Panc1 (cell line): ENCODE measurements around the gene POLN. TPM values are rescaled to one million over a fixed set of nuclear protein-coding genes. Genes with fewer than 3 reads are reported as not detected.
"Not testable (repeated sequence)": the region's sequence is repeated elsewhere in the genome, so short reads cannot be mapped to it uniquely, and the experiment has no call there.

Experiments
- ATAC-seq: fragments of 200-7000 bp; cut with Tn5 transposase; 2 replicates; pipeline ENCODE4 v1.9.1; 2020; ENCODE audit warnings: mild to moderate bottlenecking, moderate library complexity
- BruUV-seq: library from RNA; stranded (reverse); fragments of 400-500 nt; replicated peaks from 2 replicates; lab custom pipeline; 2021; lab: Mats Ljungman, UMichigan
- CTCF ChIA-PET: fragments of 300-600 bp; sonication (Branson Sonifier 250); formaldehyde crosslinking; loops from one replicate; lab custom pipeline; 2022; ENCODE audit warnings: antibody characterized with exemption; lab: Charles Lee
- POLR2A ChIA-PET: fragments of 300-600 bp; sonication (Branson Sonifier 250); formaldehyde crosslinking; loops from one replicate; lab custom pipeline; 2022; ENCODE audit warnings: antibody characterized with exemption; lab: Charles Lee
- DNase-seq: peaks from one replicate; pipeline ENCODE4 v3.0.0-alpha.2; 2010; ENCODE audit warnings: low read depth, low spot score
- H3K27ac ChIP-seq: 2 replicates; pipeline ENCODE4 v1.5.1; 2011; ENCODE audit warnings: mild to moderate bottlenecking, low read length, inconsistent platforms
- H3K27me3 ChIP-seq: fragments of 200-500 bp; sonication (Bioruptor generic); 2 replicates; pipeline ENCODE4 v1.6.0; 2014; ENCODE audit warnings: low read length, inconsistent platforms; ENCODE audit not compliant: control insufficient read depth, insufficient read depth
- H3K36me3 ChIP-seq: fragments of 200-500 bp; sonication (Bioruptor generic); 2 replicates; pipeline ENCODE4 v1.5.1; 2014; ENCODE audit warnings: inconsistent platforms, mild to moderate bottlenecking, low read length, moderate library complexity; ENCODE audit not compliant: control insufficient read depth, insufficient read depth
- H3K4me1 ChIP-seq: 2 replicates; pipeline ENCODE4 v1.5.1; 2011; ENCODE audit warnings: inconsistent platforms, mild to moderate bottlenecking, low read length, moderate library complexity; ENCODE audit not compliant: control insufficient read depth, insufficient read depth
- H3K4me3 ChIP-seq, 2 experiments: 2 replicates each; pipeline ENCODE4 v1.5.1; 2011 to 2012; ENCODE audit warnings: low read depth in 2 of 2, low read length in 2 of 2, mild to moderate bottlenecking in 2 of 2, inconsistent platforms in 1 of 2, moderate library complexity in 1 of 2
- H3K9me3 ChIP-seq: fragments of 200-500 bp; sonication (Bioruptor generic); 2 replicates; pipeline ENCODE4 v1.5.1; 2014; ENCODE audit warnings: low read depth, mild to moderate bottlenecking, inconsistent platforms, low read length, moderate library complexity; ENCODE audit not compliant: control insufficient read depth, insufficient read depth
- POLR2AphosphoS5 ChIP-seq: IDR thresholded peaks from 2 replicates; pipeline ENCODE4 v1.6.1; 2012; ENCODE audit warnings: mild to moderate bottlenecking, low read depth, low read length, moderate library complexity
- SIN3A ChIP-seq: IDR thresholded peaks from 2 replicates; pipeline ENCODE4 v1.6.1; 2012; ENCODE audit warnings: low read depth, mild to moderate bottlenecking, low read length, moderate library complexity, borderline replicate concordance; ENCODE audit not compliant: insufficient read depth
- TCF7L2 ChIP-seq: IDR thresholded peaks from 2 replicates; pipeline ENCODE4 v1.6.1; 2011; ENCODE audit warnings: mild to moderate bottlenecking, low read depth, low read length, inconsistent platforms
- in situ Hi-C: cut with HindIII; loops from 2 replicates; pipeline ENCODE4 v1.10.0; 2016; ENCODE audit warnings: low sequenced_read_pairs, low pct_unique_long_range_greater_than_20kb
- intact Hi-C: fragments of 100-400 bp; cut with micrococcal nuclease; formaldehyde crosslinking; loops from one replicate; pipeline ENCODE4 v1.10.0; 2022; ENCODE audit not compliant: unreplicated experiment
- total RNA-seq: library from RNA; stranded (reverse); gene quantifications from one replicate; pipeline ENCODE4 v1.2.1, GENCODE V29; 2021; ENCODE audit not compliant: unreplicated experiment
- TF ChIP-seq, protein P1 (sequence below), 2 experiments: IDR thresholded peaks; 2 replicates each; pipeline ENCODE4 v1.6.1; 2011 to 2012; ENCODE audit warnings: low read depth in 2 of 2, control low read depth in 1 of 2, low read length in 1 of 2, mild to moderate bottlenecking in 1 of 2, moderate library complexity in 1 of 2; ENCODE audit not compliant: insufficient read depth in 1 of 2
- TF ChIP-seq, protein P2 (sequence below): fragments of 450-650 bp; IDR thresholded peaks from 2 replicates; pipeline ENCODE4 v1.5.1; 2017; ENCODE audit warnings: mild to moderate bottlenecking

POLN gene
- total RNA-seq, 1 experiment from 2014 or later: 4.3 TPM

DNA sequence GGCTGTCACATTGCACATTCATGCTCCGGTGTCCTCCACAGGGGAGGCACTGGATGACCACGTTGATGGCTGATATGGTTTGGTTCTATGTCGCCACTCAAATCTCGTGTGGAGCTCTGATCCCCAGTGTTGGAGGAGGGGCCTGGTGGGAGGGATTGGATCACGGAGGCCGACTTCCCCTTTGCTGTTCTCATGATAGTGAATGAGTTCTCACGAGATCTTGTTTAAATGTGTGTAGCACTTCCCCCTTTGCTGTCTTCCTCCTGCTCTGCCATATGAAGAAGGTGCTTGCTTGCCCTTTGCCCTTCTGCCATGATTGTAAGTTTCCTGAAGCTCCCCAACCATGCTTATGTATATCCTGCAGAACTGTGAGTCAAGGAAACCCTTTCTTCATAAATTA, 205.1 kb downstream of the POLN start:
- H3K36me3 ChIP-seq: no peaks in the 10 kb centered on the region
- H3K27ac ChIP-seq: no peak overlapping the region
- no peaks in the 10 kb centered on the region for H3K9me3 ChIP-seq
- DNase-seq (no peak), ATAC-seq (no peak)
- H3K4me1 ChIP-seq: no peaks in the 10 kb centered on the region
- ChIA-PET POLR2A (no interaction called here), CTCF (no interaction called here)
- intact Hi-C loops: no loop called here
- TF ChIP-seq TCF7L2 (no peak), SIN3A (no peak), POLR2AphosphoS5 (no peak)
- TF ChIP-seq, protein P1, sequence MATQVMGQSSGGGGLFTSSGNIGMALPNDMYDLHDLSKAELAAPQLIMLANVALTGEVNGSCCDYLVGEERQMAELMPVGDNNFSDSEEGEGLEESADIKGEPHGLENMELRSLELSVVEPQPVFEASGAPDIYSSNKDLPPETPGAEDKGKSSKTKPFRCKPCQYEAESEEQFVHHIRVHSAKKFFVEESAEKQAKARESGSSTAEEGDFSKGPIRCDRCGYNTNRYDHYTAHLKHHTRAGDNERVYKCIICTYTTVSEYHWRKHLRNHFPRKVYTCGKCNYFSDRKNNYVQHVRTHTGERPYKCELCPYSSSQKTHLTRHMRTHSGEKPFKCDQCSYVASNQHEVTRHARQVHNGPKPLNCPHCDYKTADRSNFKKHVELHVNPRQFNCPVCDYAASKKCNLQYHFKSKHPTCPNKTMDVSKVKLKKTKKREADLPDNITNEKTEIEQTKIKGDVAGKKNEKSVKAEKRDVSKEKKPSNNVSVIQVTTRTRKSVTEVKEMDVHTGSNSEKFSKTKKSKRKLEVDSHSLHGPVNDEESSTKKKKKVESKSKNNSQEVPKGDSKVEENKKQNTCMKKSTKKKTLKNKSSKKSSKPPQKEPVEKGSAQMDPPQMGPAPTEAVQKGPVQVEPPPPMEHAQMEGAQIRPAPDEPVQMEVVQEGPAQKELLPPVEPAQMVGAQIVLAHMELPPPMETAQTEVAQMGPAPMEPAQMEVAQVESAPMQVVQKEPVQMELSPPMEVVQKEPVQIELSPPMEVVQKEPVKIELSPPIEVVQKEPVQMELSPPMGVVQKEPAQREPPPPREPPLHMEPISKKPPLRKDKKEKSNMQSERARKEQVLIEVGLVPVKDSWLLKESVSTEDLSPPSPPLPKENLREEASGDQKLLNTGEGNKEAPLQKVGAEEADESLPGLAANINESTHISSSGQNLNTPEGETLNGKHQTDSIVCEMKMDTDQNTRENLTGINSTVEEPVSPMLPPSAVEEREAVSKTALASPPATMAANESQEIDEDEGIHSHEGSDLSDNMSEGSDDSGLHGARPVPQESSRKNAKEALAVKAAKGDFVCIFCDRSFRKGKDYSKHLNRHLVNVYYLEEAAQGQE (IDR thresholded peaks at IDR 0.05; ENCODE audit: insufficient read depth in 1 of 2, low read depth in 2 of 2, low read length in 1 of 2): no peak
- TF ChIP-seq, protein P2, sequence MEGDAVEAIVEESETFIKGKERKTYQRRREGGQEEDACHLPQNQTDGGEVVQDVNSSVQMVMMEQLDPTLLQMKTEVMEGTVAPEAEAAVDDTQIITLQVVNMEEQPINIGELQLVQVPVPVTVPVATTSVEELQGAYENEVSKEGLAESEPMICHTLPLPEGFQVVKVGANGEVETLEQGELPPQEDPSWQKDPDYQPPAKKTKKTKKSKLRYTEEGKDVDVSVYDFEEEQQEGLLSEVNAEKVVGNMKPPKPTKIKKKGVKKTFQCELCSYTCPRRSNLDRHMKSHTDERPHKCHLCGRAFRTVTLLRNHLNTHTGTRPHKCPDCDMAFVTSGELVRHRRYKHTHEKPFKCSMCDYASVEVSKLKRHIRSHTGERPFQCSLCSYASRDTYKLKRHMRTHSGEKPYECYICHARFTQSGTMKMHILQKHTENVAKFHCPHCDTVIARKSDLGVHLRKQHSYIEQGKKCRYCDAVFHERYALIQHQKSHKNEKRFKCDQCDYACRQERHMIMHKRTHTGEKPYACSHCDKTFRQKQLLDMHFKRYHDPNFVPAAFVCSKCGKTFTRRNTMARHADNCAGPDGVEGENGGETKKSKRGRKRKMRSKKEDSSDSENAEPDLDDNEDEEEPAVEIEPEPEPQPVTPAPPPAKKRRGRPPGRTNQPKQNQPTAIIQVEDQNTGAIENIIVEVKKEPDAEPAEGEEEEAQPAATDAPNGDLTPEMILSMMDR: no peak
- BruUV-seq: no TSS peak
- in situ Hi-C loops: no loop called here
- H3K27me3 ChIP-seq: no peaks in the 10 kb centered on the region
- no peak overlapping the region for H3K4me3 ChIP-seq

DNA sequence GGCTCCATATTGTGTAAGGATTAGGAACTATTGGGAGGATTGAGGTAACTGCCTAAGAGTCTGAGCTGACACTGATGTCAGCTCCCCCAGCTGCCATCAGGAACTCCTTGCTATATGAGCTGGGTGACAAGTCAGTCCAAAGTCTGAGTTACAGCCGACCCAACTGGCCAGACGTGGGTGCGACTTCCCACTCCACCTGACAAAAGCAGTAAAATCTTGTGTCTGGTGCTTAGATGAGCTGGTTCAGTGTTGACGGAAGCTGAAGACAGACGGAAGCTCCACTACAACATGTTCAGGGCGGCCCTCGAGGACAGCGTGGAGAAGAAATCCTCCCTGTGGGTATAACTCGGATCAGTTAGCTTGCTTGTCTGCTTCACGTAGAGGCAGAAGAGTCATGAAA, 205.6 kb downstream of the POLN start:
- CTCF ChIA-PET: no interaction called here
- Histone ChIP-seq H3K27me3 (no peaks in the 10 kb centered on the region), H3K4me3 (no peak overlapping the region), H3K27ac (no peak overlapping the region), H3K36me3 (no peaks in the 10 kb centered on the region), H3K4me1 (no peaks in the 10 kb centered on the region), H3K9me3 (no peaks in the 10 kb centered on the region)
- ATAC-seq: no peak
- in situ Hi-C loops (no loop called here), intact Hi-C loops (no loop called here)
- BruUV-seq: no TSS peak
- POLR2A ChIA-PET: no interaction called here
- DNase-seq: no peak
- TF ChIP-seq POLR2AphosphoS5 (no peak), SIN3A (no peak), TCF7L2 (no peak)
- TF ChIP-seq, protein P2: no peak
- TF ChIP-seq, protein P1 (IDR thresholded peaks at IDR 0.05; ENCODE audit: insufficient read depth in 1 of 2, low read depth in 2 of 2, low read length in 1 of 2): no peak

DNA sequence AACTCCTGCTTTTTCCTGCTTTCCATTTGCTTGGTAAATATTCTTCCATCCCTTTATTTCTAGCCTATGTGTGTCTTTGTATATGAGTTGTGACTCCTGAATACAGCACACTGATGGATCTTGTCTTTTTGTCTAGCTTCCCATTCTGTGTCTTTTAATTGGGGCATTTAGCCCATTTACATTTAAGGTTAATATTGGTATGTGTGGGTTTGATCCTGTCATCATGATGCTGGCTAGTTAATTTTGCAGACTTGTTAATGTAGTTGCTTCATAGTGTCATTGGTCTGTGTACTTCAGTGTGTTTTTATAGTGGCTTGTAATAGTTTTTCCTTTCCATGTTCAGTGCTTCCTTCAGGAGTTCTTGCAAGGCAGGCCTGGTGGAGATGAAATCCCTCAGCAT, 210.8 kb downstream of the POLN start:
- CTCF ChIA-PET: not testable (repeated sequence)

DNA sequence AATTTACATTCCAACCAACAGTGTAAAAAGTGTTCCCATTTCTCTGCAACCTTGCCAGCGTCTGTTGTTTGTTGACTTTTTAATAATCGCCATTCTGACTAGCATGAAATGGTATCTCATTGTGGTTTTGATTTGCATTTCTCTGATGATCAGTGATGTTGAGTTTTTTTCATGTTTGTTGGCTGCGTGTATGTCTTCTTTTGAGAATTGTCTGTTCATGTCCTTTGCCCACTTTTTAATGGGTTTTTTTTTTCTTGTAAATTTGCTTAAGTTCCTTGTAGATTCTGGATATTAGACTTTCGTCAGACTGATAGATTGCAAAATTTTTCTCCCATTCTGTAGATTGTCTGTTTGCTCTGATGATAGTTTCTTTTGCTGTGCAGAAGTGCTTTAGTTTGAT, 214.8 kb downstream of the POLN start:
- intact Hi-C loops: not testable (repeated sequence)

More for the DNA sequence above, 210.8 kb downstream of the POLN start:
- in situ Hi-C loops, BruUV-seq, intact Hi-C loops, H3K9me3 ChIP-seq, H3K36me3 ChIP-seq, H3K4me1 ChIP-seq, H3K27me3 ChIP-seq, DNase-seq, POLR2A ChIA-PET, H3K27ac ChIP-seq, H3K4me3 ChIP-seq, ATAC-seq: not testable (repeated sequence)

More for the DNA sequence above, 214.8 kb downstream of the POLN start:
- H3K9me3 ChIP-seq, POLR2A ChIA-PET, H3K27me3 ChIP-seq, H3K36me3 ChIP-seq, in situ Hi-C loops, DNase-seq, CTCF ChIA-PET, H3K4me1 ChIP-seq, H3K4me3 ChIP-seq, ATAC-seq, H3K27ac ChIP-seq, BruUV-seq: not testable (repeated sequence)
